Breast epithelium (tissue), 4 donors: ENCODE measurements around the gene PDLIM3. TPM values are rescaled to one million over a fixed set of nuclear protein-coding genes. Genes with fewer than 3 reads are reported as not detected.

Source experiments
- DNase-seq, 2 donors: peaks; one replicate each; pipeline ENCODE4 v3.0.0-alpha.2; 2019; ENCODE audit warnings: low spot score in 2 of 2
- H3K27ac ChIP-seq, 2 donors: fragments of 200-600 bp; sonication (generic) in 1 of 2; one replicate each; pipeline ENCODE4 v1.5.1; 2016 to 2019; ENCODE audit warnings: mild to moderate bottlenecking in 1 of 2
- H3K27me3 ChIP-seq, 2 donors: fragments of 200-600 bp; sonication (generic) in 1 of 2; one replicate each; pipeline versions ENCODE4 v1.5.1 to v1.6.0; 2017 to 2019; ENCODE audit warnings: control low read depth in 1 of 2, mild to moderate bottlenecking in 1 of 2
- H3K36me3 ChIP-seq: fragments of 200-600 bp; one replicate; pipeline ENCODE4 v1.5.1; 2019
- H3K4me1 ChIP-seq, 2 donors: fragments of 200-600 bp; sonication (generic); one replicate each; pipeline ENCODE4 v1.5.1; 2016 to 2019; ENCODE audit warnings: control low read depth in 1 of 2
- H3K4me3 ChIP-seq, 3 donors: fragments of 200-600 bp; sonication (generic); 1 replicate in 2 of 3; 2 replicates in 1 of 3; pipeline ENCODE4 v1.5.1; 2016 to 2019; ENCODE audit warnings: mild to moderate bottlenecking in 3 of 3, moderate library complexity in 2 of 3
- H3K9me3 ChIP-seq, 2 donors: fragments of 200-600 bp; sonication (generic) in 1 of 2; one replicate each; pipeline ENCODE4 v1.5.1; 2016 to 2019; ENCODE audit warnings: control low read depth in 1 of 2
- CTCF ChIP-seq, 3 donors: fragments of 450-650 bp; IDR thresholded peaks; one replicate each; pipeline ENCODE4 v1.5.1; 2016 to 2017; ENCODE audit warnings: antibody characterized with exemption in 3 of 3, mild to moderate bottlenecking in 3 of 3, moderate library complexity in 3 of 3
- POLR2A ChIP-seq: fragments of 450-650 bp; IDR thresholded peaks from one replicate; pipeline ENCODE4 v1.6.1; 2016; ENCODE audit warnings: antibody characterized with exemption, mild to moderate bottlenecking, moderate library complexity
- POLR2AphosphoS5 ChIP-seq, 3 donors: sonication (generic); formaldehyde crosslinking; IDR thresholded peaks; one replicate each; pipeline ENCODE4 v1.6.1; 2017; ENCODE audit warnings: antibody characterized with exemption in 3 of 3
- intact Hi-C: fragments of 100-400 bp; cut with DNase I; formaldehyde crosslinking; loops from one replicate; pipeline ENCODE4 v1.15.1; 2023; ENCODE audit warnings: low total_unique reads
- total RNA-seq, 3 donors: library from RNA; depleted of rRNA; stranded (reverse); fragments of >200 nt; gene quantifications; one replicate each; pipeline ENCODE4 v1.1.0, GENCODE V29; 2016

Gene PDLIM3
- total RNA-seq, 3 donors from 2014 or later, result 25.3 to 181 (median 175) TPM

GRCh38 chr4:185567381-185568376 is 32.4 kb upstream of the PDLIM3 start:
- Histone ChIP-seq H3K27ac (peak overlapping the region; percentile 89 to 90), H3K27me3 (no peaks in the 10 kb centered on the region), H3K36me3 (no peaks in the 10 kb centered on the region), H3K4me3 (no peak overlapping the region), H3K9me3 (no peaks in the 10 kb centered on the region), H3K4me1 (no peaks in the 10 kb centered on the region)
- DNase-seq, result peak; percentile 88 to 93
- no peak for TF ChIP-seq CTCF (IDR thresholded peaks at IDR 0.05)
- peak in 1 of 3 donors; percentile 28 for TF ChIP-seq POLR2AphosphoS5 (IDR thresholded peaks at IDR 0.05)
- TF ChIP-seq POLR2A, result no peak
- intact Hi-C loops, result loop anchor here (5.0 kb wide), 1 partner anchor 35 kb away; no protein-coding TSS in a partner anchor

- H3K4me3 ChIP-seq, result no peak overlapping the region
- H3K9me3 ChIP-seq, result no peaks in the 10 kb centered on the region
- TF ChIP-seq CTCF (IDR thresholded peaks at IDR 0.05) (no peak), POLR2AphosphoS5 (IDR thresholded peaks at IDR 0.05) (peak in 1 of 3 donors; percentile 13)
- no peaks in the 10 kb centered on the region for H3K4me1 ChIP-seq
- H3K36me3 ChIP-seq, result no peaks in the 10 kb centered on the region
- peak overlapping the region; percentile 89 to 90 for H3K27ac ChIP-seq
- H3K27me3 ChIP-seq, result no peaks in the 10 kb centered on the region
- intact Hi-C loops, result loop anchor here (5.0 kb wide), 1 partner anchor 35 kb away; no protein-coding TSS in a partner anchor
- peak in 1 of 2 donors; percentile 69 for DNase-seq
Measured at GRCh38 chr4:185566972-185567371, 31.7 kb upstream of the PDLIM3 start.

GRCh38 chr4:185566425-185566824 is 31.1 kb upstream of the PDLIM3 start:
- DNase-seq, result no peak
- peak overlapping the region; percentile 89 to 90 for H3K27ac ChIP-seq
- intact Hi-C loops, result loop anchor here (5.0 kb wide), 1 partner anchor 34 kb away; no protein-coding TSS in a partner anchor
- no peaks in the 10 kb centered on the region for H3K27me3 ChIP-seq
- H3K4me1 ChIP-seq, result no peaks in the 10 kb centered on the region
- no peaks in the 10 kb centered on the region for H3K36me3 ChIP-seq
- no peaks in the 10 kb centered on the region for H3K9me3 ChIP-seq
- H3K4me3 ChIP-seq, result no peak overlapping the region
- TF ChIP-seq POLR2AphosphoS5 (IDR thresholded peaks at IDR 0.05), result no peak
- TF ChIP-seq POLR2A, result no peak
- TF ChIP-seq CTCF (IDR thresholded peaks at IDR 0.05), result no peak

- no peaks in the 10 kb centered on the region for H3K36me3 ChIP-seq
- no peaks in the 10 kb centered on the region for H3K27me3 ChIP-seq
- peak overlapping the region; percentile 62 to 89 for H3K27ac ChIP-seq
- no peak for TF ChIP-seq POLR2A
- TF ChIP-seq POLR2AphosphoS5 (IDR thresholded peaks at IDR 0.05), result no peak
- no peak for TF ChIP-seq CTCF (IDR thresholded peaks at IDR 0.05)
- no peaks in the 10 kb centered on the region for H3K4me1 ChIP-seq
- intact Hi-C loops, result loop anchor here (5.0 kb wide), 1 partner anchor 33 kb away; no protein-coding TSS in a partner anchor
- DNase-seq, result no peak
- H3K9me3 ChIP-seq, result no peaks in the 10 kb centered on the region
- H3K4me3 ChIP-seq, result no peak overlapping the region
Measured at GRCh38 chr4:185565696-185566095, 30.4 kb upstream of the PDLIM3 start.

GRCh38 chr4:185564349-185564748 is 29.0 kb upstream of the PDLIM3 start:
- Histone ChIP-seq H3K9me3 (no peaks in the 10 kb centered on the region), H3K27ac (peak overlapping the region in 1 of 2 donors; percentile 55), H3K4me1 (no peaks in the 10 kb centered on the region), H3K36me3 (no peaks in the 10 kb centered on the region), H3K27me3 (no peaks in the 10 kb centered on the region), H3K4me3 (no peak overlapping the region)
- TF ChIP-seq CTCF (IDR thresholded peaks at IDR 0.05) (no peak), POLR2A (no peak), POLR2AphosphoS5 (IDR thresholded peaks at IDR 0.05) (no peak)
- DNase-seq, result no peak
- intact Hi-C loops, result no loop called here
